Activated T-cell treated with anti-CD3 and anti-CD28 coated beads, Interleukin-2, amount 50 U/mL, for 4 hours (primary cell): Measurements from ENCODE around the gene SF3B1. TPM values are rescaled to one million over a fixed set of nuclear protein-coding genes. Genes with fewer than 3 reads are reported as not detected.
A peak's percentile ranks its signal among the peaks of the same experiment; 100 is the strongest.
"Not testable (repeated sequence)": the region's sequence is repeated elsewhere in the genome, so short reads cannot be mapped to it uniquely, and the experiment has no call there.

Experiments used
- ATAC-seq, 2 donors: fragments of 200-7000 bp; cut with Tn5 transposase; one replicate each; pipeline ENCODE4 v1.10.0; 2021
- DNase-seq: peaks from one replicate; pipeline ENCODE4 v3.0.0-alpha.2; 2020
- H3K27me3 Mint-ChIP-seq: one replicate; pipeline ENCODE4 v1.8.0; 2021; ENCODE audit warnings: low read depth, mixed read lengths
- H3K36me3 Mint-ChIP-seq: one replicate; pipeline ENCODE4 v1.8.0; 2022; ENCODE audit warnings: mixed read lengths; ENCODE audit not compliant: insufficient read depth
- H3K4me1 Mint-ChIP-seq: one replicate; pipeline ENCODE4 v1.8.0; 2021; ENCODE audit warnings: low read depth, mixed read lengths
- H3K4me3 Mint-ChIP-seq: one replicate; pipeline ENCODE4 v1.8.0; 2021; ENCODE audit warnings: mild to moderate bottlenecking, moderate library complexity, mixed read lengths
- H3K9me3 Mint-ChIP-seq: one replicate; pipeline ENCODE4 v1.8.0; 2021; ENCODE audit warnings: mixed read lengths
- total RNA-seq, 3 donors: library from RNA; stranded (reverse); gene quantifications; one replicate each; pipeline ENCODE4 v1.2.1, GENCODE V29; 2021

The SF3B1 gene
- total RNA-seq, 3 donors from 2014 or later: 242 to 249 (median 243) TPM

DNA sequence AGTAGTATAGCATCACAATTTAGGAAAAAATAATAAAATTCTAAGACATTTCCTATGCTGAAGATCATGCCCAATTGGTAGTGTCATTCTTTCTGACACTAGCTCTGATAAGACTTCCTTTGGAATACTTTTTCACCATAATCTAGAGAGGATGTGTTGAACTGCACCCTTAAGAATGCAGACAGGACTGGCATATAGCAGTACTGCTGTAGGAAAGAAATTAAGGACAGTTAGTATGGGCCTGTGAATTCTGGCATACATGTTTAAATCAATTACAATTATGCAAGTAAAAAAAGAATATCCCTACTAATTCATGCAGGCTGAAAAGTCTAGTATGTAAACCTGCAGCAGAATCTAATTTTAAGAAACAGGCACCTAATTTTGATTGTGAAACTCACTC, 15.4 kb downstream of the SF3B1 start:
- ATAC-seq: no peak
- DNase-seq: no peak
- H3K9me3 Mint-ChIP-seq: no peaks in the 10 kb centered on the region
- peaks cover 29% of the 10 kb centered on the region for H3K4me1 Mint-ChIP-seq
- peaks cover 30% of the 10 kb centered on the region for H3K36me3 Mint-ChIP-seq
- H3K27me3 Mint-ChIP-seq: no peaks in the 10 kb centered on the region
- H3K4me3 Mint-ChIP-seq: no peak overlapping the region

DNA sequence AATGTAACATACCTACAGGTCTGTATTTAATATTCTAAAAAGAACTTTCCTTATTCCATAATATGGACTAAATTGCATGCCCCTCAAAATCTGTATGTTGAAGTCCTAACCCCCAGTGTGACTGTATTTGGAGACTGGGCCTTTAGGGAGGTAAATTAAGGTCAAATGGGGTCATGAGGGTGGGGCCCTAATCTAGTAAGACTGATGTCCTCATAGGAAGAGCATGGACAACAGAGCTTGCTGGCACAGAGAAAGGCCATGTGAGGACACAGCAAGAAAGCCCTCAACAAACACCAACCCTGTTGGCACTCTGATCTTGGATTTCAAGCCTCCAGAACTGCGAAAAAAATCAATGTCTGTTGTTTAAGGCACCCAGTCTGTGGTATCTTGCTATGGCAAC, 18.6 kb downstream of the SF3B1 start:
- ATAC-seq (no peak), DNase-seq (no peak)
- Mint-ChIP-seq H3K36me3 (peaks cover 37% of the 10 kb centered on the region), H3K4me1 (peaks cover 13% of the 10 kb centered on the region), H3K9me3 (no peaks in the 10 kb centered on the region), H3K4me3 (no peak overlapping the region), H3K27me3 (no peaks in the 10 kb centered on the region)

DNA sequence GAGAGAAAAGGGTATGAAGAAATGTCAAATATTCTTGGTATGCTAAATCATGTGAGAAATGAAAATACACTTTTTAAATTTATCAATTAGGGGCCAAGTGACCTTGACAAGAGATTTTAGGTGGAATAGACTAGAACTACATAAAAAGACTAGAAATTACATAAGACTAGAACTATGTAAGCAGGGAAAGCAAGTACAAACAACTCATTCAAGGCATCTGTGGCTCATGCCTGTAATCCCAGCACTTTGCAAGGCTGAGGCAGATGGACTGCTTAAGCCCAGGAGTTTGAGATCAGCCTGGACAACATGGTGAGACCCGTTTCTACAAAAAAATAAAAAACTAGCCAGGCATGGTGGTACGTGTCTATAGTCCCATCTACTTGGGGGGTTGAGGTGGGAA, 20.3 kb downstream of the SF3B1 start:
- no peaks in the 10 kb centered on the region for H3K9me3 Mint-ChIP-seq
- peaks cover 4% of the 10 kb centered on the region for H3K4me1 Mint-ChIP-seq
- no peak overlapping the region for H3K4me3 Mint-ChIP-seq
- no peaks in the 10 kb centered on the region for H3K27me3 Mint-ChIP-seq
- DNase-seq (no peak), ATAC-seq (no peak)
- H3K36me3 Mint-ChIP-seq: peaks cover 43% of the 10 kb centered on the region

DNA sequence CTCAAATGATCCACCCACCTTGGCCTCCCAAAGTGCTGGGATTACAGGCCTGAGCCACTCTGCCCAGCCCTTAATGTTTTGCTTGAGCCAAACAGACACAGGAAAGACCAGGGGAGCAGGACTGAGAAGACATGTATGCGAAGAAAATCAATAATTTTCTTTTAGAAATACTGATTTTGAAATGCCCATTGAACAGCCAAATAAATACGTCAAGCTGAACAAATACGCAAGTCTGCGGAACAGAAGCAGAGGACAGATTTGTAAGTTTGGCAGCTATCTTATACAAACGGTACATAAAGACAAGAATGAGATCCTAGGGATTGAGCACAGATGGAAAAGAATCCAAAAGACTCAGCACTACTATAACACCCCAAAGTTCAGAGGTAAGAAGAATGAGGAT, 20.8 kb downstream of the SF3B1 start:
- DNase-seq (no peak), ATAC-seq (no peak)
- no peaks in the 10 kb centered on the region for H3K27me3 Mint-ChIP-seq
- peaks cover 45% of the 10 kb centered on the region for H3K36me3 Mint-ChIP-seq
- H3K9me3 Mint-ChIP-seq: no peaks in the 10 kb centered on the region
- no peak overlapping the region for H3K4me3 Mint-ChIP-seq
- H3K4me1 Mint-ChIP-seq: peaks cover 2% of the 10 kb centered on the region

DNA sequence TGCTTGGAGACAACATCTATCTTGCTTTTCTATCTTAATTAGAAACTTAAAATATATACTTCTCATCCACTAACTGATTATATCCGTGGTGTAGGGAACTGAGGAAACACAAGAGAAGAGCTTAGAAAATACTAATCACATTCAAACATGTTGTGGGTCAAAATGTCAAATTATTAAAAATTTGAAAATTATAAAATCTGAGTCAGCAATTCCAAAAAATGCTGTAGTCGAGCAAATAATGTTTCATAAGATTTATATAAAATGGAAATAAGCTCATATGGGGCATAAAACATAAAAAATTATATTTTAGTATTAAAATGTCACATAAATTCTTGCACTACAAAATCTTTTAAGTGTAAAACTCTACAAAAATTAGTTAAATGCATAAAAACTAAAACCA, 29.2 kb downstream of the SF3B1 start:
- Mint-ChIP-seq H3K4me3 (no peak overlapping the region), H3K4me1 (no peaks in the 10 kb centered on the region), H3K27me3 (no peaks in the 10 kb centered on the region), H3K36me3 (peaks cover 45% of the 10 kb centered on the region), H3K9me3 (no peaks in the 10 kb centered on the region)
- DNase-seq: no peak
- no peak for ATAC-seq

DNA sequence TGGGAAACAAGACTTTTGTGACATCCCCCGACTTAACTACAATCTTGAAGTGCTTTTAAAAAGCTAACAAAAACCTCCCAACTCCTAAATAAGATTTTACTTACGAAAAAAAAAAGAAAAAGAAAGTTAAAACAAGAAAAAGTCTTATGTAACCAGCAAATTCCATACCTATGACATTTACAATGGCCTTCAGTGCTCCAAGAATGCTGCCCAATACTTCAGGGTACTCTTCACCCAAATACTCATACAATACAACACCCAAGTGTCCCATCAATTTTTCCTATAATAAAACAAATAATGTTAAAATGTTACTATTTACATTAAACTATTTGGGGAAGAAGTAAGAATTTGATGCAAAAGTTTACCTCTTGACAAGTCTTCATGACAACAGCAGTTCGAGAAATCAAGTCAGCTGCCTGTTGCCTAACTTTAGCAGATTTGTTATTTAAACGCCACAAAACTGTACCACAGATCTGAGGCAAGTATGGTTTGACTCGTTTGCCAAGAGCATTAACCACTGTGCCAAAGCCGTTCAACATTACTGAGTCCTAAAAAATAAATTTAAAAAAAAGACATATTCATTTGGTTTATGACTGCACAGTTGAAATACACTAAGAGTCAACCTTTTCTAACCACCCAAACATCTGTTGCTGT, 34.8 kb downstream of the SF3B1 start:
- Mint-ChIP-seq H3K36me3 (peaks cover 50% of the 10 kb centered on the region), H3K9me3 (no peaks in the 10 kb centered on the region)
- no peak for ATAC-seq

DNA sequence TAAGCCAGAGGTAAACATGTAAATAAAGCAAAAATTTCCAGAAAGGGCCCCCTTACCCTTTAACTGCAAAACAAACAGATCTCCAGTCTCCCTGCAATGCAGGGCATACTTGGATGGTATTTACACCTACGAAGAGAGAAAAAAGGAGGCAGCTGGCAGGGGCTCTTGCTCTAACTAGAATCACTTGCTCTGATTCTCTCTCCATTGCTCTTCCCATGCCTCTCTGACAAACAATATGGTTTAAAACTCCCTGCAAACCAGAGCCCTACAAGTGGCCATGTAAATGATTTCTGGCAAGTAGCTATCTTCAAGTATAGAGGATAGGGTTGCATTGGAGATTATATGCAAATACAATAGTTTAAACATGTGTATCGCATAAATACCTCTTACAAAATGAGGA, 35.9 kb downstream of the SF3B1 start:
- ATAC-seq (no peak), DNase-seq (no peak)
- Mint-ChIP-seq H3K36me3 (peaks cover 48% of the 10 kb centered on the region), H3K4me1 (no peaks in the 10 kb centered on the region), H3K9me3 (no peaks in the 10 kb centered on the region), H3K4me3 (no peak overlapping the region), H3K27me3 (no peaks in the 10 kb centered on the region)

More for the DNA sequence above, 34.8 kb downstream of the SF3B1 start:
- no peak for DNase-seq
- H3K4me1 Mint-ChIP-seq: no peaks in the 10 kb centered on the region
- no peak overlapping the region for H3K4me3 Mint-ChIP-seq
- H3K27me3 Mint-ChIP-seq: no peaks in the 10 kb centered on the region

DNA sequence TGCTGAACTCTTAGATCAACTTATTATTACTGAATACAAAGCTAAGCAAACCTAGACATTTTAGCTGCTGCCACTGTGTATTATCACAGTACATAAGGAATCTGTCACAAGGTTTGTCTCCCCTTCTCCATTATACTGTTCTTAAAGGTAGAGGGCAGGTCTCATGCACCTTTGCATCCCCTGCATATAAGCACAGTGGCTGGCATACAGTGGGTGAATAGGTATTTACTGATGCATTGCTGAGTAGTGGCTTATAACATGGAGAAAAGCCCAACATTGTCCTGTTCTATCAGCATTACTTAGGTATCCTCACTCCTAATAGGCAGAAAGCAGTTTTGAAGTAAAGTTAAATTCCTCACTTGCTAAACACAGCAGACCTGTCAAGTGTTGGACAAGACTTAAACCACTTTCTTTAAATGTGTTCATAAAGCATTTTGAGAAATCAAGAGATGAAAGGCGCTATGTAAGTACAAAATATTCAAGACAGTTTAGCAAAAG, 43.6 kb downstream of the SF3B1 start:
- Mint-ChIP-seq H3K27me3 (no peaks in the 10 kb centered on the region), H3K4me1 (peaks cover under 1% of the 10 kb centered on the region), H3K9me3 (no peaks in the 10 kb centered on the region), H3K4me3 (no peak overlapping the region), H3K36me3 (peaks cover 15% of the 10 kb centered on the region)
- no peak for ATAC-seq
- DNase-seq: no peak

DNA sequence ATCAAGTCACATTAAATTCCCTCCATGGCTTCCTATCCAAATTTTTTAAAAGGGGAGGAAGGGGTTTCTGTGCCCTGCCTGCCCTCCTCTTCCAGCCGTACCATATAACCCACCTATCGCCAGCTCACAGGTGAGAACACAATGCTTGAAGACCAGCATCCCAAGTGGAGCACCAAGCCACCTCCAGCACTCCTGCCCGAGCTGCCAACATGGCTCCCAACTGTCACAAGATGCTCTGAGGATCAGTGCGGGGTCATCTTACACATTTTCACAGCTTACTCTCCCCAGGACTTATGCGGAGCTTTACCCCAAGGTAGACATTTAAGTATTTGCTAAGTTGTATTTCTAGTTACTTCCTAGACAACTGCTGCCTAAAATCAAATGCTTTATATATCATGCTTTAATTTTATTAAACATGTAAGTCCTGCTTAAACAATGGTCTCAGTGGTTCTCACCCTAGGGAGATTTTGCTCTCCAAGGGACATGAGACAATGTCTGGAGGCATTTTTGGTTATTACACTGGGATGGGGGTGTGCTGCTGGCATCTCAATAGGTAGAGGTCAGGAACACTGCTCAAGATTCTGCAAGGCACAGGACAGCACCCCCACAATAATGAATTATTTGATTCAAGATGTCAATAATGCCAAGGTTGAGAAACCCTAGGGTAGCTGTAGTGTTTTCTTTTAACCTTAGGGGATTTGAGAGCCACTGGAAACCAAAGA, 45.8 kb downstream of the SF3B1 start:
- no peaks in the 10 kb centered on the region for H3K27me3 Mint-ChIP-seq
- ATAC-seq (peak in 1 of 2 donors; percentile 14), DNase-seq (no peak)
- H3K36me3 Mint-ChIP-seq: peaks cover 5% of the 10 kb centered on the region
- no peaks in the 10 kb centered on the region for H3K9me3 Mint-ChIP-seq
- no peak overlapping the region for H3K4me3 Mint-ChIP-seq
- peaks cover 11% of the 10 kb centered on the region for H3K4me1 Mint-ChIP-seq

DNA sequence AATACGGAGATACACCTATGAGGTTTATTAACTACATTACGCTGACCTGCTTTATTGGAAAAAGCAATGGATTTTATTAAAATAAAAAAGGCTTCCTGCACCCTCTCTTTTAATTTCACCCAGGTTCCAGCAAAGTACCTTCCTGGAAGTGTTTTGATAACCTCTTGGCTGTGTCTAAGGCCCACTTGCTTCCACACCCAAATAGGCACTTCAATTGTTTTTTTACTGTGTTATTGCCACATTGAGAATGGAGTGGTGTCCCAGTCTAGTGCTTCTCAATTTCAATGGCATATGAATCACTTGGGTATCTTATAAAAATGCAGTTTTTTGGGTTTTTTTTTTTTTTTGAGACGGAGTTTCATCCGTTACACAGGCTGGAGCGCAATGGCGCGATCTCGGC, 47.6 kb downstream of the SF3B1 start:
- ATAC-seq (no peak), DNase-seq (no peak)
- Mint-ChIP-seq H3K4me1 (peaks cover 11% of the 10 kb centered on the region), H3K27me3 (no peaks in the 10 kb centered on the region), H3K36me3 (peaks cover 2% of the 10 kb centered on the region), H3K4me3 (no peak overlapping the region), H3K9me3 (no peaks in the 10 kb centered on the region)

DNA sequence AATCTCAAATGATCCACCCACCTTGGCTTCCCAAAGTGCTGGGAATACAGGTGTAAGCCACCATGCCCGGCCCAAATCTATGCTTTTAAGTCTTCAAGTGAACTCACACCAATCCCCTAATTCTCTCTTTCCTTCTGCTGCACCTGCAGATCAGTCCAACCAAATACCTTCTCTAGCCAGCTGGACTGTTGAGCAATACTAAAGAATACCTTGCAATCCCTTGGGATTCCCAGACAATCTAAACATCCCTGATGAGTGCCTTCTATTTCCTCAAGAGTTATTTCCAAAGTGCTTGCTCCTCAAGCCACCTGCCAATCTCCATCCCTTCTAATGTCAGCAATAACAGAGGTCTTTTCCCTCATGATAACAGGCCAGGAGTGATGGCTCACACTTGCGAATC, 48.6 kb downstream of the SF3B1 start:
- Mint-ChIP-seq H3K4me1 (peaks cover 11% of the 10 kb centered on the region), H3K9me3 (no peaks in the 10 kb centered on the region)

DNA sequence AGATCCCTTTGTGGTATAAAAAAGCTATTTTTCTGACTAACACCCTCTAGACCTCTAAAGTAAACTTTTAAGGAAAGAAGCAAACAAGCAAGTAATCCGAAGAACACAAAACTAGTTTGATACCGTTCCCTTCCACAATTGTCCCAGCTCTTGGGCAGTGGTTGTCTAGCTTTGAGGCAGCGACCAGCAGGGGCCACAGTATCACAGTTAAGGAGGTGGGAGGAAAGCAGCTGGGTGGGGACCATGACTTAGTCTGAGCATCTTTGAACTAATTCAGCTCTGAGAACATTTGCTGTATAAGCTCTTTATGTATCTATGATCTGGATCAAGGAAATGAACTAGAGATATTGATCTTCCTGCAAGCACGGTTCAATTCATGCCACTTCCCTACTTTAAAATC, 51.0 kb downstream of the SF3B1 start:
- Mint-ChIP-seq H3K27me3 (no peaks in the 10 kb centered on the region), H3K36me3 (no peaks in the 10 kb centered on the region), H3K4me1 (peaks cover 14% of the 10 kb centered on the region), H3K9me3 (no peaks in the 10 kb centered on the region), H3K4me3 (no peak overlapping the region)
- ATAC-seq: no peak
- no peak for DNase-seq

More for the DNA sequence above, 48.6 kb downstream of the SF3B1 start:
- Mint-ChIP-seq H3K27me3 (no peaks in the 10 kb centered on the region), H3K36me3 (no peaks in the 10 kb centered on the region), H3K4me3 (no peak overlapping the region)
- ATAC-seq (no peak), DNase-seq (no peak)

DNA sequence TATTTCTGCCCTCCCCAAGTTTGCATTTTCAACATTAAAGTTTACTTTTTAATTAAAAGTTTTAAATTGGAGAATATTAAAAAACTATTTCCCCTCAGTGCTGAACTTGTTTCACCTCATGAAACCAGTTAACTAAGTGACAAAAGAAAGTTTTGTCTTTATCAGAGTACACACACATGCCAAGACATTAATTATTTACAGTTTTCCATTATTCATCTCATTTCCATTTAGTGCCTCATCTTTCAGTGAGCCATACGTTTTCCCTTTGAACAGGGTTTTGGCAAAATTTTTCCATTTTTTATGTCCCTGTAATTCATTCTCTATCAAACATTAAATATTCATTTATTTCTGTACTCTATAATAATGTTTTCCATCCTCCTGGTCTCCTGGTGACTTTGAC, 53.2 kb downstream of the SF3B1 start:
- H3K4me3 Mint-ChIP-seq: no peak overlapping the region
- H3K27me3 Mint-ChIP-seq: no peaks in the 10 kb centered on the region
- no peaks in the 10 kb centered on the region for H3K36me3 Mint-ChIP-seq
- ATAC-seq: no peak
- DNase-seq: no peak
- peaks cover 19% of the 10 kb centered on the region for H3K4me1 Mint-ChIP-seq
- no peaks in the 10 kb centered on the region for H3K9me3 Mint-ChIP-seq

DNA sequence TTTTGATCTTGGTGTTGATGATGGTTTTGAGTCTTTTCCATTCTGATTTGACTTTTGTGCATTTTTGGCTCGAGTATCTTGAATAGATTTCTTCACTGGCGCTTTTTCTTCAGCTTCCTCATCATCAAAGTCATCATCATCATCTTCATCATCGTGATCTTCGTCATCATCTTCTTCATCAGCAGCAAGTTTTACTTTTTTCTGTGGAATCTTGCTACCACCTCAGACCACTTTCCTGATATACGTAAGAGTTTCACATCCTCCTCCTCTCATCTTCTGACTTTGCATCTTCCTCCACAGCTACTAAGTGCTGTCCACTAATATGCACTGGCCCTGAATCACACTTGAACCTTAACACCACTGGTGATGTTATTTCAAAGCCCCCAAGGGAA, 54.9 kb downstream of the SF3B1 start:
- H3K9me3 Mint-ChIP-seq, H3K36me3 Mint-ChIP-seq, ATAC-seq, H3K27me3 Mint-ChIP-seq, H3K4me3 Mint-ChIP-seq, DNase-seq: not testable (repeated sequence)
- H3K4me1 Mint-ChIP-seq: peaks cover 16% of the 10 kb centered on the region

DNA sequence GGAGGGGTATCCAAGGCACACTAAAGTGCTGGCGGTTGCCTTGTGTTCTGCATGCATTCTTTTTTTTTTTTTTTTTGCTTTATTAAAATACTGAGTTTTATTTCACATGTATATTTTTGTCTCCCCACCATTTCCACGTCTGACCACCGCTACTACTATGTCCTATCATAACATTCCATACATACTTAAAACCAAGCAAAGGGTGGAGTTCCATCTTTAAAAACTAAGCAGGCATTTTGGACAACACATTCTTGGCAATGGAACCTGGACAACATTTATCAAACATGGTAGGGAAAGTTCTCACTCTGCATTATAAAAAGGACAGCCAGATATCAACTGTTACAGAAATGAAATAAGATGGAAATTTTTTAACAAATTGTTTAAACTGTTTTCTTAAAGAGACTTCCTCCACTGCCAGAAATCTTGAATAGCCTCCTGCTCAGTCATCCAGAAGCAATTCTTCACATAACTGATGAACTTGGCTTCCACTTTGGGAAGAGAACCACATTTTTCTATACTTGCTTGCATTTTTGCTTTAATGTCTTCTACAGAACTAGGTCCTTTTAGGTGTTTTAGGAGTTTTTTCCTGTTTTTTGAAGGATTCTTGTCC, 55.4 kb downstream of the SF3B1 start:
- H3K27me3 Mint-ChIP-seq, H3K36me3 Mint-ChIP-seq, ATAC-seq, H3K9me3 Mint-ChIP-seq, DNase-seq, H3K4me3 Mint-ChIP-seq: not testable (repeated sequence)
- H3K4me1 Mint-ChIP-seq: peaks cover 12% of the 10 kb centered on the region
